ENCODE measurements around the gene TMEM154. TPM values are rescaled to one million over a fixed set of nuclear protein-coding genes. Genes with fewer than 3 reads are reported as not detected.
A peak's percentile ranks its signal among the peaks of the same experiment; 100 is the strongest.

TMEM154 gene
- total RNA-seq, 3 donors from 2014 or later (not counting 1 experiment from before 2014, with no cell fraction given): 9.8 to 45.4 (median 10.5) TPM

GRCh38 chr4:152587127-152587526 is 92.7 kb downstream of the TMEM154 start:
- no peak overlapping the region for H3K4me3 Mint-ChIP-seq
- H3K4me3 ChIP-seq (ENCODE audit: low read length): no peak overlapping the region
- no peak for DNase-seq
- H3K36me3 Mint-ChIP-seq: no peaks in the 10 kb centered on the region
- peaks cover 3% of the 10 kb centered on the region for H3K27me3 ChIP-seq (ENCODE audit: control insufficient read depth, insufficient read depth, low read length)
- peaks cover 8% of the 10 kb centered on the region in 2 donors for H3K4me1 Mint-ChIP-seq
- no peak for ATAC-seq
- no peaks in the 10 kb centered on the region for H3K9me3 Mint-ChIP-seq
- 90% methylated on average over 3 of the region's 3 CpGs for WGBS (ENCODE audit: insufficient coverage)
- no peak overlapping the region for H3K27ac Mint-ChIP-seq
- H3K27ac ChIP-seq (ENCODE audit: low read length): no peak overlapping the region
- no peaks in the 10 kb centered on the region for H3K4me1 ChIP-seq (ENCODE audit: control insufficient read depth, insufficient read depth, low read length)
- no peak for TF ChIP-seq CTCF (IDR thresholded peaks at IDR 0.05)
- H3K27me3 Mint-ChIP-seq (ENCODE audit: low read depth in 2 of 2): peaks cover 25 to 46% of the 10 kb centered on the region in 2 donors
- intact Hi-C loops (cut with micrococcal nuclease): no loop called here
- H3K9me3 ChIP-seq (ENCODE audit: control insufficient read depth, insufficient read depth, low read length): no peaks in the 10 kb centered on the region
- no peaks in the 10 kb centered on the region for H3K36me3 ChIP-seq (ENCODE audit: control insufficient read depth, insufficient read depth, low read length)

- WGBS (ENCODE audit: insufficient coverage): 91% methylated on average over 2 of the region's 2 CpGs
- H3K27ac ChIP-seq (ENCODE audit: low read length): no peak overlapping the region
- no peaks in the 10 kb centered on the region for H3K36me3 Mint-ChIP-seq
Observed at GRCh38 chr4:152586668-152587067, 93.1 kb downstream of the TMEM154 start.

GRCh38 chr4:152585023-152585441 is 94.8 kb downstream of the TMEM154 start:
- DNase-seq (peak in 1 of 2 donors; percentile 30), ATAC-seq (peak in 1 of 3 donors; percentile 56)
- Mint-ChIP-seq H3K36me3 (no peaks in the 10 kb centered on the region), H3K27me3 (ENCODE audit: low read depth in 2 of 2) (peaks cover 9 to 30% of the 10 kb centered on the region in 2 donors), H3K9me3 (no peaks in the 10 kb centered on the region), H3K27ac (peak overlapping the region in 1 of 2 donors; percentile 9), H3K4me1 (no peaks in the 10 kb centered on the region), H3K4me3 (peak overlapping the region; percentile 49)
- H3K27me3 ChIP-seq (ENCODE audit: control insufficient read depth, insufficient read depth, low read length): no peaks in the 10 kb centered on the region
- H3K4me1 ChIP-seq (ENCODE audit: control insufficient read depth, insufficient read depth, low read length): no peaks in the 10 kb centered on the region
- no peaks in the 10 kb centered on the region for H3K9me3 ChIP-seq (ENCODE audit: control insufficient read depth, insufficient read depth, low read length)
- 82% methylated on average over 5 of the region's 7 CpGs for WGBS (ENCODE audit: insufficient coverage)
- no peak overlapping the region for H3K4me3 ChIP-seq (ENCODE audit: low read length)
- H3K36me3 ChIP-seq (ENCODE audit: control insufficient read depth, insufficient read depth, low read length): no peaks in the 10 kb centered on the region
- no peak for TF ChIP-seq CTCF (IDR thresholded peaks at IDR 0.05)
- intact Hi-C loops (cut with micrococcal nuclease): no loop called here
- H3K27ac ChIP-seq (ENCODE audit: low read length): peak overlapping the region; percentile 35

More at GRCh38 chr4:152586668-152587067, 93.1 kb downstream of the TMEM154 start:
- TF ChIP-seq CTCF (IDR thresholded peaks at IDR 0.05): no peak
- no peak overlapping the region for H3K27ac Mint-ChIP-seq
- Histone ChIP-seq H3K4me3 (ENCODE audit: low read length) (no peak overlapping the region), H3K9me3 (ENCODE audit: control insufficient read depth, insufficient read depth, low read length) (no peaks in the 10 kb centered on the region), H3K36me3 (ENCODE audit: control insufficient read depth, insufficient read depth, low read length) (no peaks in the 10 kb centered on the region), H3K27me3 (ENCODE audit: control insufficient read depth, insufficient read depth, low read length) (peaks cover 3% of the 10 kb centered on the region), H3K4me1 (ENCODE audit: control insufficient read depth, insufficient read depth, low read length) (no peaks in the 10 kb centered on the region)
- H3K27me3 Mint-ChIP-seq (ENCODE audit: low read depth in 2 of 2): peaks cover 23 to 46% of the 10 kb centered on the region in 2 donors
- H3K4me1 Mint-ChIP-seq: peaks cover 8% of the 10 kb centered on the region in 2 donors
- H3K4me3 Mint-ChIP-seq: no peak overlapping the region
- ATAC-seq (no peak), DNase-seq (no peak)
- intact Hi-C loops (cut with micrococcal nuclease): no loop called here
- no peaks in the 10 kb centered on the region for H3K9me3 Mint-ChIP-seq

- no peak overlapping the region for H3K27ac Mint-ChIP-seq
- Histone ChIP-seq H3K36me3 (ENCODE audit: control insufficient read depth, insufficient read depth, low read length) (no peaks in the 10 kb centered on the region), H3K9me3 (ENCODE audit: control insufficient read depth, insufficient read depth, low read length) (no peaks in the 10 kb centered on the region), H3K4me3 (ENCODE audit: low read length) (no peak overlapping the region), H3K4me1 (ENCODE audit: control insufficient read depth, insufficient read depth, low read length) (no peaks in the 10 kb centered on the region), H3K27me3 (ENCODE audit: control insufficient read depth, insufficient read depth, low read length) (no peaks in the 10 kb centered on the region), H3K27ac (ENCODE audit: low read length) (no peak overlapping the region)
- ATAC-seq: no peak
- H3K27me3 Mint-ChIP-seq (ENCODE audit: low read depth in 2 of 2): peaks cover 9 to 25% of the 10 kb centered on the region in 2 donors
- H3K4me1 Mint-ChIP-seq: no peaks in the 10 kb centered on the region
- intact Hi-C loops (cut with micrococcal nuclease): no loop called here
- no peaks in the 10 kb centered on the region for H3K9me3 Mint-ChIP-seq
- H3K36me3 Mint-ChIP-seq: no peaks in the 10 kb centered on the region
- 100% methylated on average over 1 of the region's 3 CpGs for WGBS (ENCODE audit: insufficient coverage)
- no peak for DNase-seq
- no peak for TF ChIP-seq CTCF (IDR thresholded peaks at IDR 0.05)
- no peak overlapping the region for H3K4me3 Mint-ChIP-seq
Observed at GRCh38 chr4:152581536-152582160, 98.1 kb downstream of the TMEM154 start.

All from natural killer cell (primary cell).